ENCODE measurements around the gene FGB. TPM values are rescaled to one million over a fixed set of nuclear protein-coding genes. Genes with fewer than 3 reads are reported as not detected.

The FGB gene
- polyA plus RNA-seq, 2 donors = not detected

- 88 to 90% methylated on average over 6 of the region's 6 CpGs for WGBS, 2 donors
- Histone ChIP-seq H3K36me3 (ENCODE audit: control insufficient read depth in 2 of 2, insufficient read depth in 2 of 2, low read length in 1 of 2) (no peaks in the 10 kb centered on the region), H3K9me3 (ENCODE audit: control insufficient read depth in 2 of 2, insufficient read depth in 1 of 2, low read depth in 1 of 2, low read length in 1 of 2) (no peaks in the 10 kb centered on the region), H3K27ac (ENCODE audit: low read depth in 2 of 2, low read length in 1 of 2) (no peak overlapping the region), H3K27me3 (ENCODE audit: control insufficient read depth in 1 of 2, insufficient read depth in 2 of 2, low read length in 2 of 2) (no peaks in the 10 kb centered on the region), H3K4me3 (ENCODE audit: low read depth in 1 of 2, low read length in 2 of 2) (no peak overlapping the region), H3K4me1 (ENCODE audit: control insufficient read depth in 2 of 2, insufficient read depth in 2 of 2, low read length in 1 of 2) (no peaks in the 10 kb centered on the region)
Measured at GRCh38 chr4:154606728-154607723, 44.2 kb downstream of the FGB start.

DNA sequence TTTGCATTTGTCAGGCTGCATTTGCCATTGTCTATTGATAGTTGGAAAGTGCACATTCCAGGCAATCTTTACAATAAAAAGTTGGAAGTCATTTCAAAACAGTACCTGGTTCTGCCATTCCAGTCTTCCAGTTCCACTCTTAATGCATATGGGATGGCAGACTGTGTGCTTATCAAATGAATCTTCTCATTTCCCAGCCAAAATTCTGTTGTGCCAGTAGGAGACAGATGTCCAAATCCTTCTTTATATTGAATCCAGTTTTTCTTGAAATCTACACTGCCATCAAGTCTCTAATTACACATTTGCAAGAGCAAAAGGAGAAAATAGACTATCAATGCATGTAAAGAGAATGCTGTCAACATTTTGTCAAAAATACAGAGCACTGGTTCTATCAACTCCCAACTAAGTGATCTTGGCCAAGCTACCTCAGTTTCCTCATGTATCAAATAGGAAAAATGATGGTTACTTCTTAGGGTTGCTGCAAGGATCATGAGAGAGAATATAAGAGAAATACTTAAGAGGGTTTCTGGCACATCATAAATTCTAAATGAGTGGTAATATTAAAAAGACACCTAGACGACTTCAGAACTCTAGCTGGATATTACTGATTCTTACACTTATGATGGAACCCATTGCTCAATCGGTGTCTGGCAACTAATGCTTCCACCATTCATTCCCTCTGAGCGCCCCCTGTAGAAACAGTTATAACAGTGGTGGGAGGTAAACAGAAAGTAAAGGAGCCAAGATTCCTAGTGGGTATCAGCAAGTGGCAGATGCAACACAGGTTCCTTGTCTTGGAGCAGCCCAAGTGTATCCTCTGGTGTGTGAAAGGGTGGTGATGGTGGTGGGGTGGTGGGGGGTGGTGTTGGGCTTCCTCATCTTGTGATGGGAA is 45.8 kb downstream of the FGB start:
- Histone ChIP-seq H3K27me3 (ENCODE audit: control insufficient read depth in 1 of 2, insufficient read depth in 2 of 2, low read length in 2 of 2) (no peaks in the 10 kb centered on the region), H3K9me3 (ENCODE audit: control insufficient read depth in 2 of 2, insufficient read depth in 1 of 2, low read depth in 1 of 2, low read length in 1 of 2) (no peaks in the 10 kb centered on the region), H3K4me1 (ENCODE audit: control insufficient read depth in 2 of 2, insufficient read depth in 2 of 2, low read length in 1 of 2) (no peaks in the 10 kb centered on the region), H3K27ac (ENCODE audit: low read depth in 2 of 2, low read length in 1 of 2) (no peak overlapping the region), H3K4me3 (ENCODE audit: low read depth in 1 of 2, low read length in 2 of 2) (no peak overlapping the region), H3K36me3 (ENCODE audit: control insufficient read depth in 2 of 2, insufficient read depth in 2 of 2, low read length in 1 of 2) (no peaks in the 10 kb centered on the region)
- WGBS, 2 donors = 85 to 90% methylated on average over 3 of the region's 3 CpGs

GRCh38 chr4:154609532-154609931 is 46.7 kb downstream of the FGB start:
- no peaks in the 10 kb centered on the region for H3K36me3 ChIP-seq (ENCODE audit: control insufficient read depth in 2 of 2, insufficient read depth in 2 of 2, low read length in 1 of 2)
- H3K4me3 ChIP-seq (ENCODE audit: low read depth in 1 of 2, low read length in 2 of 2) = no peak overlapping the region
- H3K9me3 ChIP-seq (ENCODE audit: control insufficient read depth in 2 of 2, insufficient read depth in 1 of 2, low read depth in 1 of 2, low read length in 1 of 2) = no peaks in the 10 kb centered on the region
- H3K27me3 ChIP-seq (ENCODE audit: control insufficient read depth in 1 of 2, insufficient read depth in 2 of 2, low read length in 2 of 2) = no peaks in the 10 kb centered on the region
- no peak overlapping the region for H3K27ac ChIP-seq (ENCODE audit: low read depth in 2 of 2, low read length in 1 of 2)
- WGBS, 2 donors = 86% methylated on average over 4 of the region's 4 CpGs
- H3K4me1 ChIP-seq (ENCODE audit: control insufficient read depth in 2 of 2, insufficient read depth in 2 of 2, low read length in 1 of 2) = no peaks in the 10 kb centered on the region

- H3K27ac ChIP-seq (ENCODE audit: low read depth in 2 of 2, low read length in 1 of 2) = no peak overlapping the region
- H3K4me1 ChIP-seq (ENCODE audit: control insufficient read depth in 2 of 2, insufficient read depth in 2 of 2, low read length in 1 of 2) = no peaks in the 10 kb centered on the region
- no peaks in the 10 kb centered on the region for H3K36me3 ChIP-seq (ENCODE audit: control insufficient read depth in 2 of 2, insufficient read depth in 2 of 2, low read length in 1 of 2)
- no peak overlapping the region for H3K4me3 ChIP-seq (ENCODE audit: low read depth in 1 of 2, low read length in 2 of 2)
- no peaks in the 10 kb centered on the region for H3K27me3 ChIP-seq (ENCODE audit: control insufficient read depth in 1 of 2, insufficient read depth in 2 of 2, low read length in 2 of 2)
- H3K9me3 ChIP-seq (ENCODE audit: control insufficient read depth in 2 of 2, insufficient read depth in 1 of 2, low read depth in 1 of 2, low read length in 1 of 2) = no peaks in the 10 kb centered on the region
- 57 to 60% methylated on average over 4 of the region's 4 CpGs for WGBS, 2 donors
Measured at GRCh38 chr4:154610582-154610981, 47.8 kb downstream of the FGB start.

- Histone ChIP-seq H3K4me3 (ENCODE audit: low read depth in 1 of 2, low read length in 2 of 2) (no peak overlapping the region), H3K27ac (ENCODE audit: low read depth in 2 of 2, low read length in 1 of 2) (no peak overlapping the region), H3K4me1 (ENCODE audit: control insufficient read depth in 2 of 2, insufficient read depth in 2 of 2, low read length in 1 of 2) (no peaks in the 10 kb centered on the region), H3K36me3 (ENCODE audit: control insufficient read depth in 2 of 2, insufficient read depth in 2 of 2, low read length in 1 of 2) (no peaks in the 10 kb centered on the region), H3K9me3 (ENCODE audit: control insufficient read depth in 2 of 2, insufficient read depth in 1 of 2, low read depth in 1 of 2, low read length in 1 of 2) (no peaks in the 10 kb centered on the region), H3K27me3 (ENCODE audit: control insufficient read depth in 1 of 2, insufficient read depth in 2 of 2, low read length in 2 of 2) (no peaks in the 10 kb centered on the region)
- WGBS, 2 donors = 70 to 78% methylated on average over 1 of the region's 1 CpG
Measured at GRCh38 chr4:154611833-154612232, 49.0 kb downstream of the FGB start.

GRCh38 chr4:154612472-154613414 is 49.9 kb downstream of the FGB start, which contains the start of gene FGG:
FGG (minus strand) TSS chr4:154612656; CDS start chr4:154612609, 47 bp downstream.
- no peaks in the 10 kb centered on the region for H3K9me3 ChIP-seq (ENCODE audit: control insufficient read depth in 2 of 2, insufficient read depth in 1 of 2, low read depth in 1 of 2, low read length in 1 of 2)
- no peaks in the 10 kb centered on the region for H3K36me3 ChIP-seq (ENCODE audit: control insufficient read depth in 2 of 2, insufficient read depth in 2 of 2, low read length in 1 of 2)
- WGBS, 2 donors = 69 to 73% methylated on average over 7 of the region's 7 CpGs
- no peak within 1 kb of the TSS for H3K27ac ChIP-seq (ENCODE audit: low read depth in 2 of 2, low read length in 1 of 2)
- no peak within 1 kb of the TSS for H3K4me3 ChIP-seq (ENCODE audit: low read depth in 1 of 2, low read length in 2 of 2)
- H3K4me1 ChIP-seq (ENCODE audit: control insufficient read depth in 2 of 2, insufficient read depth in 2 of 2, low read length in 1 of 2) = no peaks in the 10 kb centered on the region
- no peaks in the 10 kb centered on the region for H3K27me3 ChIP-seq (ENCODE audit: control insufficient read depth in 1 of 2, insufficient read depth in 2 of 2, low read length in 2 of 2)

GRCh38 chr4:154614306-154614705 is 51.5 kb downstream of the FGB start:
- no peak overlapping the region for H3K4me3 ChIP-seq (ENCODE audit: low read depth in 1 of 2, low read length in 2 of 2)
- H3K27ac ChIP-seq (ENCODE audit: low read depth in 2 of 2, low read length in 1 of 2) = no peak overlapping the region
- no peaks in the 10 kb centered on the region for H3K9me3 ChIP-seq (ENCODE audit: control insufficient read depth in 2 of 2, insufficient read depth in 1 of 2, low read depth in 1 of 2, low read length in 1 of 2)
- H3K36me3 ChIP-seq (ENCODE audit: control insufficient read depth in 2 of 2, insufficient read depth in 2 of 2, low read length in 1 of 2) = no peaks in the 10 kb centered on the region
- no peaks in the 10 kb centered on the region for H3K4me1 ChIP-seq (ENCODE audit: control insufficient read depth in 2 of 2, insufficient read depth in 2 of 2, low read length in 1 of 2)
- no peaks in the 10 kb centered on the region for H3K27me3 ChIP-seq (ENCODE audit: control insufficient read depth in 1 of 2, insufficient read depth in 2 of 2, low read length in 2 of 2)

DNA sequence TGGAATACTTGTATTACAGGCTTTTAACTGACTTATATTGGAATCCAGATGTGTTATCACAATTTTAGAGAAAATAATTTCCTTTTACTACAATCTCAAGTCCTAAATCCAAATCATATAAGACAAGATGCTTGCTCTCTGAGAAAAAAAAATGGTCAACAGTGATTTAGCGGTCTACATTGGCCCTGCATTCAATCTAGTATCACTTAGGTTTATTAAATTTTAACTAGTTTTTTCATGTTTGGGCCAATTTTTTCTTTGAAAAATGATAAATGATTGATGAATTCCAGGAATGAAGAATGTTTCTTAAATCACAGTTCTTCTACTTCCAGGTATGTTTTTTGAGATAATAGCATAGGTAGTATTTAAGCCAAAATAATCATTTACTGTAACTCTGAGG is 52.4 kb downstream of the FGB start:
- no peaks in the 10 kb centered on the region for H3K36me3 ChIP-seq (ENCODE audit: control insufficient read depth in 2 of 2, insufficient read depth in 2 of 2, low read length in 1 of 2)
- H3K27me3 ChIP-seq (ENCODE audit: control insufficient read depth in 1 of 2, insufficient read depth in 2 of 2, low read length in 2 of 2) = no peaks in the 10 kb centered on the region
- H3K9me3 ChIP-seq (ENCODE audit: control insufficient read depth in 2 of 2, insufficient read depth in 1 of 2, low read depth in 1 of 2, low read length in 1 of 2) = no peaks in the 10 kb centered on the region
- no peaks in the 10 kb centered on the region for H3K4me1 ChIP-seq (ENCODE audit: control insufficient read depth in 2 of 2, insufficient read depth in 2 of 2, low read length in 1 of 2)
- no peak overlapping the region for H3K27ac ChIP-seq (ENCODE audit: low read depth in 2 of 2, low read length in 1 of 2)
- WGBS, 2 donors = 77 to 92% methylated on average over 1 of the region's 1 CpG
- H3K4me3 ChIP-seq (ENCODE audit: low read depth in 1 of 2, low read length in 2 of 2) = no peak overlapping the region

- no peaks in the 10 kb centered on the region for H3K27me3 ChIP-seq (ENCODE audit: control insufficient read depth in 1 of 2, insufficient read depth in 2 of 2, low read length in 2 of 2)
- no peaks in the 10 kb centered on the region for H3K4me1 ChIP-seq (ENCODE audit: control insufficient read depth in 2 of 2, insufficient read depth in 2 of 2, low read length in 1 of 2)
- H3K36me3 ChIP-seq (ENCODE audit: control insufficient read depth in 2 of 2, insufficient read depth in 2 of 2, low read length in 1 of 2) = no peaks in the 10 kb centered on the region
- H3K4me3 ChIP-seq (ENCODE audit: low read depth in 1 of 2, low read length in 2 of 2) = no peak overlapping the region
- 52 to 56% methylated on average over 4 of the region's 4 CpGs for WGBS, 2 donors
- no peak overlapping the region for H3K27ac ChIP-seq (ENCODE audit: low read depth in 2 of 2, low read length in 1 of 2)
- no peaks in the 10 kb centered on the region for H3K9me3 ChIP-seq (ENCODE audit: control insufficient read depth in 2 of 2, insufficient read depth in 1 of 2, low read depth in 1 of 2, low read length in 1 of 2)
Measured at GRCh38 chr4:154616287-154616686, 53.5 kb downstream of the FGB start.
